ENCODE measurements around the gene THEM5.

The THEM5 gene

GRCh38 chr1:151807766-151808165 is 45.7 kb downstream of the THEM5 start:
- no peaks in the 10 kb centered on the region for H3F3A ChIP-seq (ENCODE audit: insufficient read depth, low read length)
- H3K9me3 ChIP-seq (replicated peaks; ENCODE audit: insufficient read depth, low read length) = no peaks in the 10 kb centered on the region
- no peaks in the 10 kb centered on the region for H3K79me2 ChIP-seq (ENCODE audit: low read length)
- no peak for DNase-seq
- no peak overlapping the region for H2AFZ ChIP-seq (ENCODE audit: low read length)
- H3K27ac ChIP-seq (ENCODE audit: low read length) = no peak overlapping the region
- no peak overlapping the region for H3K4me2 ChIP-seq (ENCODE audit: low read depth, low read length)
- H3K9me2 ChIP-seq (replicated peaks; ENCODE audit: insufficient read depth, low read length) = no peaks in the 10 kb centered on the region
- no peaks in the 10 kb centered on the region for H3K4me1 ChIP-seq (ENCODE audit: low read length)
- no peak for TF ChIP-seq EZH2phosphoT487 (IDR thresholded peaks at IDR 0.05; ENCODE audit: low read length)
- TF ChIP-seq EZH2 (optimal IDR thresholded peaks at IDR 0.05; ENCODE audit: low read depth, low read length) = no peak
- TF ChIP-seq CTCF (IDR thresholded peaks at IDR 0.05; ENCODE audit: low read length) = no peak
- no peaks in the 10 kb centered on the region for H4K20me1 ChIP-seq (ENCODE audit: insufficient read depth, low read length)
- no peaks in the 10 kb centered on the region for H3K36me3 ChIP-seq (replicated peaks; ENCODE audit: insufficient read depth, low read length)
- no peaks in the 10 kb centered on the region for H3K27me3 ChIP-seq (replicated peaks; ENCODE audit: insufficient read depth, low read length)
- no peak overlapping the region for H3K9ac ChIP-seq (ENCODE audit: low read length)
- H3K4me3 ChIP-seq (ENCODE audit: low read length) = no peak overlapping the region

GRCh38 chr1:151807131-151807530 is 46.4 kb downstream of the THEM5 start:
- Histone ChIP-seq H3K9me3 (replicated peaks; ENCODE audit: insufficient read depth, low read length) (no peaks in the 10 kb centered on the region), H3K9ac (ENCODE audit: low read length) (no peak overlapping the region), H3K4me3 (ENCODE audit: low read length) (no peak overlapping the region), H3K4me2 (ENCODE audit: low read depth, low read length) (no peak overlapping the region), H3F3A (ENCODE audit: insufficient read depth, low read length) (no peaks in the 10 kb centered on the region), H3K27me3 (replicated peaks; ENCODE audit: insufficient read depth, low read length) (no peaks in the 10 kb centered on the region; the same call in 1 of the 2 replicates), H3K9me2 (replicated peaks; ENCODE audit: insufficient read depth, low read length) (no peaks in the 10 kb centered on the region), H3K27ac (ENCODE audit: low read length) (no peak overlapping the region), H2AFZ (ENCODE audit: low read length) (no peak overlapping the region), H4K20me1 (ENCODE audit: insufficient read depth, low read length) (no peaks in the 10 kb centered on the region), H3K4me1 (ENCODE audit: low read length) (no peaks in the 10 kb centered on the region), H3K36me3 (replicated peaks; ENCODE audit: insufficient read depth, low read length) (no peaks in the 10 kb centered on the region), H3K79me2 (ENCODE audit: low read length) (no peaks in the 10 kb centered on the region)
- no peak for DNase-seq
- no peak for TF ChIP-seq EZH2phosphoT487 (IDR thresholded peaks at IDR 0.05; ENCODE audit: low read length)
- TF ChIP-seq EZH2 (optimal IDR thresholded peaks at IDR 0.05; ENCODE audit: low read depth, low read length) = no peak
- no peak for TF ChIP-seq CTCF (IDR thresholded peaks at IDR 0.05; ENCODE audit: low read length)

GRCh38 chr1:151806170-151806569 is 47.3 kb downstream of the THEM5 start:
- Histone ChIP-seq H3K27me3 (replicated peaks; ENCODE audit: insufficient read depth, low read length) (no peaks in the 10 kb centered on the region; the same call in 1 of the 2 replicates), H3K36me3 (replicated peaks; ENCODE audit: insufficient read depth, low read length) (no peaks in the 10 kb centered on the region), H3K79me2 (ENCODE audit: low read length) (no peaks in the 10 kb centered on the region), H3F3A (ENCODE audit: insufficient read depth, low read length) (no peaks in the 10 kb centered on the region), H3K4me1 (ENCODE audit: low read length) (no peaks in the 10 kb centered on the region), H3K9me2 (replicated peaks; ENCODE audit: insufficient read depth, low read length) (no peaks in the 10 kb centered on the region), H3K9me3 (replicated peaks; ENCODE audit: insufficient read depth, low read length) (no peaks in the 10 kb centered on the region), H3K9ac (ENCODE audit: low read length) (no peak overlapping the region), H3K4me2 (ENCODE audit: low read depth, low read length) (no peak overlapping the region), H3K4me3 (ENCODE audit: low read length) (no peak overlapping the region), H2AFZ (ENCODE audit: low read length) (no peak overlapping the region), H3K27ac (ENCODE audit: low read length) (no peak overlapping the region), H4K20me1 (ENCODE audit: insufficient read depth, low read length) (no peaks in the 10 kb centered on the region)
- no peak for DNase-seq
- TF ChIP-seq EZH2 (optimal IDR thresholded peaks at IDR 0.05; ENCODE audit: low read depth, low read length) = no peak
- TF ChIP-seq CTCF (IDR thresholded peaks at IDR 0.05; ENCODE audit: low read length) = no peak
- no peak for TF ChIP-seq EZH2phosphoT487 (IDR thresholded peaks at IDR 0.05; ENCODE audit: low read length)

Data from MM.1S (cell line).